MG63 (cell line): Measurements from ENCODE around the gene RALGDS. TPM values are rescaled to one million over a fixed set of nuclear protein-coding genes. Genes with fewer than 3 reads are reported as not detected.
"Not testable (repeated sequence)": the region's sequence is repeated elsewhere in the genome, so short reads cannot be mapped to it uniquely, and the experiment has no call there.

Source experiments
- DNase-seq: peaks from one replicate; pipeline ENCODE4 v3.0.0-alpha.2; 2020
- H3K27me3 ChIP-seq: fragments of 250-450 bp; sonication (Bioruptor Pico); 2 replicates; pipeline ENCODE4 v1.5.1; 2020; ENCODE audit warnings: mild to moderate bottlenecking, moderate library complexity
- H3K36me3 ChIP-seq: fragments of 250-450 bp; sonication (Bioruptor Pico); 2 replicates; pipeline ENCODE4 v1.5.1; 2020; ENCODE audit warnings: mild to moderate bottlenecking, moderate library complexity
- H3K4me3 ChIP-seq: fragments of 250-450 bp; sonication (Bioruptor Pico); 2 replicates; pipeline ENCODE4 v1.5.1; 2020; ENCODE audit warnings: mild to moderate bottlenecking, moderate library complexity
- H3K9me3 ChIP-seq: fragments of 250-450 bp; sonication (Bioruptor Pico); 2 replicates; pipeline ENCODE4 v1.5.1; 2020; ENCODE audit warnings: mild to moderate bottlenecking, moderate library complexity
- total RNA-seq: library from RNA; depleted of rRNA; stranded (reverse); fragments of >200 nt; shearing (Covaris generic); gene quantifications from 2 replicates; pipeline ENCODE4 v1.2.3, GENCODE V29; 2014; ENCODE audit warnings: low replicate concordance

RALGDS gene
- total RNA-seq, 1 experiment from 2014 or later = 21.4 TPM

GRCh38 chr9:133061019-133061763 lies 59.8 kb downstream of the RALGDS start:
- not testable (repeated sequence) for H3K27me3 ChIP-seq, H3K9me3 ChIP-seq, H3K4me3 ChIP-seq, DNase-seq, H3K36me3 ChIP-seq

DNA sequence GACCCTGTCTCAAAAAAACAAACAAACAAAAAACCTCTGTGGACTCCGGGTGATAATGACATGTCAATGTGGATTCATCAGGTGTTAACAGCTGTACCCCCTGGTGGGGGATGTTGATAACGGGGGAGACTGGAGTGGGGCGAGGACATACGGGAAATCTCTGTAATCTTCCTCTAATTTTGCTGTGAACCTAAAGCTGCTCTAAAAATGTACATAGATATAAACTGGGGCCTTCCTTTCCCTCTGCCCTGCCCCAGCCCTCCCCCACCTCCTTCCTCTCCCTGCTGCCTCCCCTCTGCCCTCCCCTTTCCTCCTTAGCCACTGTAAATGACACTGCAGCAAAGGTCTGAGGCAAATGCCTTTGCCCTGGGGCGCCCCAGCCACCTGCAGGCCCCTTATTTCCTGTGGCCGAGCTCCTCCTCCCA lies 60.6 kb downstream of the RALGDS start:
- Histone ChIP-seq H3K27me3 (no peaks in the 10 kb centered on the region), H3K9me3 (no peaks in the 10 kb centered on the region), H3K36me3 (no peaks in the 10 kb centered on the region; the same call in 1 of the 2 replicates), H3K4me3 (no peak overlapping the region)
- DNase-seq = no peak

DNA sequence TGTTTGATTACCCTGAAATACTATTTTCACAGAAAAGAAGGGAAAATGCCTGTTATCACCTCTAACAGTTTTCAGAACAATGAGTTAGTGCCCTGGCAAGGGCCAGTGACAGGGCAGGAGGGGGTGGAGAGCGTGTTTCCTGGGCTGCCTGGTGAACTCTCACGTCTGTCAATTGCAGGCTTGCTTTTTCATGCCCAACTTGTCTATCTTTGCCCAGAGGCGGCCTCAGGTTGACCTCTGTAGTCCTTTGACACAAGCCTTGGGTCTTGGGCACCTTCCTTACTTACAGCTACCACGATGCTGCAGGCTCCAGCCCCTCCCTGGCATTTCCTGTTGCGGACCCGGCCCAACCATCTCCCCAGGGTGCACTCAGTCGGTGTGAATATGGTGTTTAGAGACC lies 61.4 kb downstream of the RALGDS start:
- no peaks in the 10 kb centered on the region; the same call in 1 of the 2 replicates for H3K36me3 ChIP-seq
- no peaks in the 10 kb centered on the region for H3K9me3 ChIP-seq
- H3K27me3 ChIP-seq = no peaks in the 10 kb centered on the region
- H3K4me3 ChIP-seq = no peak overlapping the region
- no peak for DNase-seq

DNA sequence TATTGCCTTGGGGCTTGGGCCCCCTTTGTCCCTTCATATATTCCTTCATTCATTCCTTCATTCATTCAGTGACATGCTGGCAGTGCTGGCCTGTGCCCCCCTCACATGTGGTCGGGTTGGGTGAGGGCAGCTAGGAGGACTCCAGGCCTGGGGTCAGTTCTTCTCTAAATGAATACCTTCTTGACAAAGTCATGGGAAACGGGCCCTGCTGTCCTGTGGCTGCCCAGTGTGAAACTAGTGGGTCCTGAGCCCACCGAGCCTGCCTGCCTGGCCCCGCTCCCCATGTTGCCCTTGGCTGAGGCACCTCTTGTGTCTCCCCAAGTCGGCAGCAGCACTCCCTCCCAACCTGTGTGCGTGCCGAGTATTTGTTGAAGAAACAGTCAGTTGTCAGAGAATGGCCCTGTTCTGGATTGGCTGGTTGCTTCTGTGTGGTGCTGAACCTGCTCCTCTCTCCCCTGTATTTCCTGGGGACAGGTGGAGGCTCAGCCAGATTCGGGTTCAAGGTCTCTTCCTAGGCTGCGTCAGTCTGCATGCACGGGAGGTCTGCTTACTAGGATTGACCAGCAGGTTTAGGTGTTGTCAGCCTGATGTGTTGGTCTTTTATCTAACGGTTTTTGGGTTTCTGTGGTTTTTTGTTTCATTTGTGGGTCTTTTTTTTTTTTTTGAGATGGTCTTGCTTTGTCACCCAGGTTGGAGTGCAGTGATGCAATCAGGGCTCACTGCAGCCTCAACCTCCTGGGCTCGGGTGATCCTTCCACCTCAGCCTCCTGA lies 62.3 kb downstream of the RALGDS start:
- Histone ChIP-seq H3K9me3 (no peaks in the 10 kb centered on the region), H3K27me3 (no peaks in the 10 kb centered on the region), H3K36me3 (peaks cover 6% of the 10 kb centered on the region; the same call in 1 of the 2 replicates), H3K4me3 (no peak overlapping the region)
- no peak for DNase-seq

DNA sequence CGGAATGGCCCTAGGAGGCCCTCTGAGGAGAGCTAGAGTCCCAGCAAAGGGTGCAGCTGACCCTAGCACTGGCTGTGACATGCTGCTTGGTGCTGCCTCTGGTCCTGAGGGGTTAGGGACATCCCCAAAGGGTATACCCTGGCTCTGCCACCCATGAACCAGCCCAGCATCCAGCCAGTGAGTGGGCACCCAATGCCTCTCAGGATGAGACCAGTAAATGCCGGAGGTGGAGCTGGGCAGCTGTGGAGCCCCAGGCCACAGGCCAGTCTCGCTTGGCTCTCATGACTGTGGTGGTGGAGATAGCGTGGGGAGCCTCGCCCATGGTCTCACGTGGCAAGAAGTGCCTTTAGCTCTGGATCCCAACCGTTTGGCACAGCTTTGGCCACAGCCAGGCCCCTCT lies 63.0 kb downstream of the RALGDS start:
- H3K36me3 ChIP-seq = peaks cover 6% of the 10 kb centered on the region; the same call in 1 of the 2 replicates
- no peaks in the 10 kb centered on the region for H3K9me3 ChIP-seq
- no peak overlapping the region for H3K4me3 ChIP-seq
- DNase-seq = no peak
- H3K27me3 ChIP-seq = no peaks in the 10 kb centered on the region

GRCh38 chr9:133057553-133057952 lies 63.5 kb downstream of the RALGDS start:
- no peak for DNase-seq

DNA sequence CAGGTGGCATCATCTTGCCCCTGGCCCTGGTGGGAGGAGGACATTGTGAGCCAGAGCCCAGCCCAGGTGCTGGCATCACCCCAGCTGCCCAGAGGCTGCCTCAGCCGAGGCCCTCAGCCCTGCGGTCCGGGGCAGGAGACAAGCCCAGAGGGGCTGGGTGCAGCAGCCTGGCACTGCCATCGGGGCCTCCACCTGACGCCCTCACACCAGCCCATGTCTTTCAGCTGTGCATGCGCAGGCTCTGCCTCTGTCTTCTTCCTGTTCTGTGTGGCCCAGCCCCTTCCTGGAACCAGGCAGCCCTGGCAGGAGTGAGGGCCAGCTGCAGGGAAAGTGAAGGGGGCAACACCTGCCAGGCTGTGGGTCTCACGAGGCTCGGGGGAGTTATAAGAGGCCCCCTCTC lies 64.0 kb downstream of the RALGDS start:
- peaks cover 9% of the 10 kb centered on the region for H3K36me3 ChIP-seq
- no peak overlapping the region for H3K4me3 ChIP-seq
- no peak for DNase-seq
- no peaks in the 10 kb centered on the region for H3K9me3 ChIP-seq
- no peaks in the 10 kb centered on the region for H3K27me3 ChIP-seq

More at GRCh38 chr9:133057553-133057952, 63.5 kb downstream of the RALGDS start:
- H3K27me3 ChIP-seq = no peaks in the 10 kb centered on the region
- H3K4me3 ChIP-seq = no peak overlapping the region
- no peaks in the 10 kb centered on the region for H3K9me3 ChIP-seq
- peaks cover 9% of the 10 kb centered on the region for H3K36me3 ChIP-seq

DNA sequence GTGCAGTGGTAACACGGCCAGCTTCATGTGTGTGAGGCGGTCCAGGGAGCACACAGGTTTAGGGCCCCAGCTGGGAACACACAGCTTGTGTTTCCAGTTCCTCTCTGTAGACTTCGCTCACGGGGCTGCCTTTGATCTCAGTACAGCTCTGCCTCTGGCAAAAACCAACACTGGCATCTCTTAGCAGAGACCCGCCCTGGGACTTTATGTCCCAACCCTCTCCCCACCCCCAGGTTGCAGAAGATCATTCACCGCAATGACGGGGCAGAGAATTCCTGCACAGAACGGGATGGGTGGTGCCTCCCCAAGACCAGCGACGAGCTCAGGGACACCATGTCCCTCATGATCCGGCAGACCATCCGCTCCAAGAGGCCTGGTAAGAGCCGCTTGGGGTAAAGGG lies 64.5 kb downstream of the RALGDS start:
- no peaks in the 10 kb centered on the region for H3K9me3 ChIP-seq
- DNase-seq = no peak
- no peak overlapping the region for H3K4me3 ChIP-seq
- H3K36me3 ChIP-seq = peaks cover 13% of the 10 kb centered on the region
- no peaks in the 10 kb centered on the region for H3K27me3 ChIP-seq

DNA sequence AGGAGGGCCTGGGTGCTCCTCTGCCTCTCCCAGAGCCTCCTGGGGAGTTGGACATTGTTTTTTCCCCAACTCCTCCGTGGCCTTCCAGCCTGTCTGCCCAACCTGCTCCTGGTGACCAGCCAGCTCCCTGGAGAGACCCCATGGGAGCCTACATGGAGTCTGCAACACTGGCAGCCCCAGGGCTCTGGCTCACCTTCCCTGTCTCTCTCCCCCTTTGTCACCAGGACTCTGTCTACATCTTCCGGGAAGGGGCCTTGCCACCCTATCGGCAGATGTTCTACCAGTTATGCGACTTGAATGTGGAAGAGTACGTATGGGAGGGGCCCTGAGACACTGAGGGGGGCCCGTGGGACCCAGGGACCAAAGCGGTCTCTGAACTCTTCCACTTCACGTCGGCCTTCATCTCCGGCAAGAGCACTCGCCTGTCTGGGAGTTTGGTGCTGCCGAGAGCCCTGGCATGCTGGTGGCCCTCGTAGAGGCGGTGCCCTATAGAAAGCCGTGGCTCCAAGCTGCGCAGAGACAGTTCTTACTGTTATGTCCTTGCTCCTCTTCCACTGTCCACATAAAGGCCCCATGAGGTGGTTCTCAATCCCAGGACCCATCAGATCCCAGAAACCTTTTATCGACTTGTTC lies 65.1 kb downstream of the RALGDS start:
- Histone ChIP-seq H3K9me3 (no peaks in the 10 kb centered on the region), H3K36me3 (peaks cover 13% of the 10 kb centered on the region), H3K4me3 (no peak overlapping the region), H3K27me3 (no peaks in the 10 kb centered on the region)
- no peak for DNase-seq

GRCh38 chr9:133054966-133055365 lies 66.1 kb downstream of the RALGDS start:
- no peak overlapping the region for H3K4me3 ChIP-seq
- H3K9me3 ChIP-seq = no peaks in the 10 kb centered on the region
- no peak for DNase-seq
- H3K36me3 ChIP-seq = peaks cover 13% of the 10 kb centered on the region
- H3K27me3 ChIP-seq = no peaks in the 10 kb centered on the region

DNA sequence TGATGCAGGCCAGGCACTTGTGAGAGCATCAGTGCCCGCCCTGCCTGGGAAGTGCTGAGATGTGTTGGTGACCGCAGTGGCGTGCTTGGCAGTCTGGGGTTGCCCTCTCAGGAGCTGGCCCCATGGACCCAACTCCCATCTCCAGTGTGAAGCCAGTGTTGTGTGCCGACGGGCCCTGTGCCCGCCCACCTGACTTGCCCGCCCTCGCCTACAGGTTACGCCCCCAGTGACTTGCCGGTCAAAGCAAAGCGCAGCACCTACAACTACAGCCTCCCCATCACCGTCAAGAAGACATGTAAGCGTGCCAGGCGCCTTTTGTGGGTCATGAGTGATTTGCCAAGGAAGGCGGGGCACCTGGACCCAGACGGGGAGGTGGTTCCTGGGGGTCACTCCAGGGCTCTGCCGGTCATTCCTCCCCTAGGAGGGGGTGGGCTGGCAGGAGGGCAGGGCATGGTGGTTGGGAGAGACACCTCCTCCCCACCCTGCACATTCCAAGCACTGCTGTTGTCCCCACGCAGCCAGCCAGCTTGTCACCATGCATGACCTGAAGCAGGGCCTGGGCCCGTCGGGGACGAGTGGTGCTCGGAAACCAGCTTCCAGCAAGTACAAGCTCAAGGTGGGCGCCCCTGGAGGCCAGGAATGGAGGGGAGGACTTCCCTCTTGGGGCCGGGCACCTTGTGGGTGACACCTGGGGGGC lies 66.7 kb downstream of the RALGDS start:
- H3K4me3 ChIP-seq = no peak overlapping the region
- DNase-seq = no peak
- H3K9me3 ChIP-seq = no peaks in the 10 kb centered on the region
- peaks cover 13% of the 10 kb centered on the region for H3K36me3 ChIP-seq
- no peaks in the 10 kb centered on the region for H3K27me3 ChIP-seq

DNA sequence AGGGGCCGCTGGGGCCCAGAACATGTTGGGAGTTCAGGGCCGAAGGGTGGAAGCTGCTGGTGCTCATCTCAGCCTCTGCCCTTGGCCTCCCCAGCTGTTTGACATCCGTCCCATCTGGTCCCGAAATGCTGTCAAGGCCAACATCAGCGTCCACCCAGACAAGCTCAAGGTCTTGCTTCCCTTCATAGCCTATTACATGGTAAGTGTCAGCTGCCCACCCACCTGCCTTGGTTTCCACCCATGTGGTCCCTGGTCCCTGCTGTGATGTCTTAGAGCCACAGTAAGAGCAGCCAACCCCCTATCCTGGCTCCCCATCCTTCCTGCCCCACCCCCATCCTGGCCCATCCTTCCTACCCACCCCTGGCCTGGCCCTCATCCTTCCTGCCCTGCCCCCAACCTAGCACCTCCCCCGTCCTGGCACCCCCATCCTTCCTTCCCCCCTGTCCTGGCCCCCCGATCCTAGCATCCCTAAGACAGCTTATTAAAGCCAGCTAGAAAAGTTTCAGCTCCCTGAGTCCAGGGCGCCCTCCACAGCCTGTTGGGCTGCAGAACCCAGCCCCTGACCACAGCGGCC lies 69.0 kb downstream of the RALGDS start:
- H3K27me3 ChIP-seq = no peaks in the 10 kb centered on the region
- no peak overlapping the region for H3K4me3 ChIP-seq
- H3K9me3 ChIP-seq = no peaks in the 10 kb centered on the region
- peaks cover 13% of the 10 kb centered on the region for H3K36me3 ChIP-seq
- DNase-seq = no peak

GRCh38 chr9:133051281-133051900 lies 69.6 kb downstream of the RALGDS start:
- Histone ChIP-seq H3K4me3 (no peak overlapping the region), H3K36me3 (peaks cover 13% of the 10 kb centered on the region), H3K9me3 (no peaks in the 10 kb centered on the region), H3K27me3 (no peaks in the 10 kb centered on the region)
- DNase-seq = no peak

GRCh38 chr9:133050781-133051180 lies 70.3 kb downstream of the RALGDS start:
- H3K9me3 ChIP-seq = no peaks in the 10 kb centered on the region
- DNase-seq = no peak
- H3K27me3 ChIP-seq = no peaks in the 10 kb centered on the region
- H3K4me3 ChIP-seq = no peak overlapping the region
- peaks cover 13% of the 10 kb centered on the region for H3K36me3 ChIP-seq

GRCh38 chr9:133050142-133050541 lies 70.9 kb downstream of the RALGDS start:
- no peak for DNase-seq
- Histone ChIP-seq H3K36me3 (peaks cover 16% of the 10 kb centered on the region), H3K4me3 (no peak overlapping the region), H3K27me3 (no peaks in the 10 kb centered on the region), H3K9me3 (no peaks in the 10 kb centered on the region)

DNA sequence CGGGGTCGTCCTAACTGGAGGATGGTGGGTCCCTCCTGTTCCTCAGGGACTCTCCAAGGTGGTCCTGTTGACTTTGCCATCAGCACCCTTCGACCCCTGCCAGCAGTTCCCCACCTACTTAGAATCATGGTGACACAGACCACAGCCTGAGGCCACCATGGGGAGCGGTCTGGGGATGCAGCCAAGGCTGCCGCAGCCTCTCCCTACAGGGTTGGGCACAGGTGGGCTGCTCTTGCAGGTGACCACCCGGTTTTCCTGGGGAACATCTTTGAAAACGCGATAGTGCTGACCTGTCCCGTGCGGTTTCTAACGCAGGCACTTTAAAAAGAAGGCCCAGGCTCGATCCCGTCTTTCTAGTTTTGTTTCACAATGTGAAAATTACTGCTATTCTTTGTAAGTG lies 72.0 kb downstream of the RALGDS start:
- Histone ChIP-seq H3K36me3 (peaks cover 20% of the 10 kb centered on the region), H3K9me3 (no peaks in the 10 kb centered on the region), H3K27me3 (no peaks in the 10 kb centered on the region), H3K4me3 (no peak overlapping the region)
- DNase-seq = no peak
